GM18870 (cell line): ENCODE results near the gene DNAJC5.
A peak's percentile ranks its signal among the peaks of the same experiment; 100 is the strongest.

ENCODE experiments used
- ATAC-seq: cut with Tn5 transposase; IDR thresholded peaks from one replicate; pipeline ENCODE4 v1.9.1; 2021; ENCODE audit warnings: moderate library complexity; ENCODE audit not compliant: unreplicated experiment

DNAJC5 gene

GRCh38 chr20:63978319-63979228, 83.6 kb downstream of the DNAJC5 start:
- no peak for ATAC-seq

DNA sequence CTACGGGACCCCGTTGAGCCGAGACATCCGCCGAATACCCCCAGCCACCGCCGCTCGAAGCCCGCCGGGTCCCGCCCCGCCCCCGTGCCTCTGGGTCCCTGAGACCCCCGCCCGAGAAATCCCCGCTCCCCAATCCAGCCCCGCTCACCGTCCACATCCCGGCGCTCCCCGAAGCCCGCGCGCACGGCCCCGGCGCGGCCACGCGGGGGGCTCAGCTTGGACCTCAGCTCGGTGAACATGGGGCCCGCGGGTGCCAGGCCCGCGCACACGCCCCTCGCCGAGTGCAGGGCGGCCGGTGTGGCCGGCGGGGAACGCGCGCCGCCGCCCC, 84.3 kb downstream of the DNAJC5 start:
- ATAC-seq = no peak

- ATAC-seq = no peak
Observed at GRCh38 chr20:63979557-63980316, 84.8 kb downstream of the DNAJC5 start, which contains the start of gene SAMD10. TSS of gene SAMD10 (minus strand) at chr20:63979642. CDS start at chr20:63979467, 175 bp downstream.

DNA sequence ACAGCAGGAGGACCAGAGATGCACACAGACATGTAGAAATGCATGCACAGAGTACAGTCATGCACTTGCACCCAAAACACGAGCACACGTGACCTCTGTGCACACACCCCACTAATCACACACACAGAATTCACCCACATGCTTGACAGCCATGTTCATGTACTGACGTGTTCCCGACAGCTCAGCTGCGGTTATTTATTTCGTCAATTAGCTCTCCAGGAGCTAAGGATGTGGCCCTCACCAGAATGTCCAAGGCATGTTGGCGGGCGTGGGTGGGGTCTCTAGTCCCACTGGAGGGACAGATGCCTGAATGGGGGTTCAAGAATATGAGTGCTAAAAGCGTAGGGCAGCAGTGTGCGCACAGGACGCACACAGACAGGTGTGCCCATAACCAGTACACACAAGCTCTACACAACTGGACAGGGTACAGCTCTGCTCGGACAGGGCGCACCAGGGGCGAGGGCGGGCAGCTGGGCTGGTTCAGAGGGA, 85.4 kb downstream of the DNAJC5 start:
- ATAC-seq = peak; percentile 8

- ATAC-seq = peak; percentile 38
Observed at GRCh38 chr20:63980806-63981728, 86.1 kb downstream of the DNAJC5 start, which contains the start of gene PRPF6. TSS of gene PRPF6 (plus strand) at chr20:63981132. CDS start at chr20:63981246, 114 bp downstream.

DNA sequence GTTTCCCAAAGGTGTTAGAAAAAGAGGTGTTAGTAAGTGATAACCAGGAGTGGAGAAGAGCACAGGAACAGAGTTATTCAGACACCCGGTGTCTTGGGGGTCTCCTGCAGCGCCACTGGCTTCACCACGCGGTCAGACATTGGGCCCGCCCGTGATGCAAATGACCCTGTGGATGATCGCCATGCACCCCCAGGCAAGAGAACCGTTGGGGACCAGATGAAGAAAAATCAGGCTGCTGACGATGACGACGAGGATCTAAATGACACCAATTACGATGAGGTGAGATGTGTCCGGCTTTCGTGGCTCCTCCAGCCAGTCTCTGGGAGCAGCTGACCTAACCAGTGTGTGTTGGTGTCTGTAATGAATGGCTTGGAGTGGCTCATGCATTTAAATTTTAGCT, 88.0 kb downstream of the DNAJC5 start:
- ATAC-seq = no peak
